ENCODE data around the gene NFKB2.

DNA sequence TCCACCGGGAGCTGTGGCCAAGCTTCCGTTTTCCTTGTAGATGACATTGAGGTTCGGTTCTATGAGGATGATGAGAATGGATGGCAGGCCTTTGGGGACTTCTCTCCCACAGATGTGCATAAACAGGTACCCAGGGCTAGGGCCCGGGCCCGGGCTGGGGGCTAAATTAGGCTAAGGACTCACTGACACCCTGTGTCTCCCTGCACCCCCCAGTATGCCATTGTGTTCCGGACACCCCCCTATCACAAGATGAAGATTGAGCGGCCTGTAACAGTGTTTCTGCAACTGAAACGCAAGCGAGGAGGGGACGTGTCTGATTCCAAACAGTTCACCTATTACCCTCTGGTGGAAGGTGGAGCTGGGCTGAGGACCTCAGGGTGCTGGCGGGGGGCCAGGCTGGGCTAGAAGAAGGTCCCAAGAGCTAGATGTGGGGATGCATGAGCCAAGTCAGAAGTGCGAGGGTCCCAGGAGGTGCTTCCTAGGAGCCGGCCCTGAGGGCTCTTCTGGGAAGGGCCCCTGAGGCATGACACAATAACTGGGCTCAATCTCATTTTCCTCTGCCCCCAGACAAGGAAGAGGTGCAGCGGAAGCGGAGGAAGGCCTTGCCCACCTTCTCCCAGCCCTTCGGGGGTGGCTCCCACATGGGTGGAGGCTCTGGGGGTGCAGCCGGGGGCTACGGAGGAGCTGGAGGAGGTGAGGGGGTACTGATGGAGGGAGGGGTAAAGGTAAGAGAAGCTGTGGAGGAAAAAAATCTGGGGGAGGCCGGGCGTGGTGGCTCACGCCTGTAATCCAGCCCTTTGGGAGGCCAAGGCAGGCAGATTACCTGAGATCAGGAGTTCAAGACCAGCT lies 2.9 kb downstream of the NFKB2 start:
- no peak for TF ChIP-seq POLR2AphosphoS5 (IDR thresholded peaks at IDR 0.05)
- TF ChIP-seq, protein P1, sequence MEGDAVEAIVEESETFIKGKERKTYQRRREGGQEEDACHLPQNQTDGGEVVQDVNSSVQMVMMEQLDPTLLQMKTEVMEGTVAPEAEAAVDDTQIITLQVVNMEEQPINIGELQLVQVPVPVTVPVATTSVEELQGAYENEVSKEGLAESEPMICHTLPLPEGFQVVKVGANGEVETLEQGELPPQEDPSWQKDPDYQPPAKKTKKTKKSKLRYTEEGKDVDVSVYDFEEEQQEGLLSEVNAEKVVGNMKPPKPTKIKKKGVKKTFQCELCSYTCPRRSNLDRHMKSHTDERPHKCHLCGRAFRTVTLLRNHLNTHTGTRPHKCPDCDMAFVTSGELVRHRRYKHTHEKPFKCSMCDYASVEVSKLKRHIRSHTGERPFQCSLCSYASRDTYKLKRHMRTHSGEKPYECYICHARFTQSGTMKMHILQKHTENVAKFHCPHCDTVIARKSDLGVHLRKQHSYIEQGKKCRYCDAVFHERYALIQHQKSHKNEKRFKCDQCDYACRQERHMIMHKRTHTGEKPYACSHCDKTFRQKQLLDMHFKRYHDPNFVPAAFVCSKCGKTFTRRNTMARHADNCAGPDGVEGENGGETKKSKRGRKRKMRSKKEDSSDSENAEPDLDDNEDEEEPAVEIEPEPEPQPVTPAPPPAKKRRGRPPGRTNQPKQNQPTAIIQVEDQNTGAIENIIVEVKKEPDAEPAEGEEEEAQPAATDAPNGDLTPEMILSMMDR (IDR thresholded peaks at IDR 0.05): no peak
